Neural progenitor cell (in vitro differentiated cells): ENCODE measurements around the gene CELA3A. TPM values are rescaled to one million over a fixed set of nuclear protein-coding genes. Genes with fewer than 3 reads are reported as not detected.

Source experiments
- DNase-seq: peaks from one replicate; pipeline ENCODE4 v3.0.0-alpha.2; 2016; ENCODE audit warnings: low spot score
- H2AFZ ChIP-seq: fragments of 200-600 bp; sonication (generic); replicated peaks from 2 replicates; pipeline ENCODE4 v1.6.1; 2016; ENCODE audit warnings: antibody characterized with exemption
- H3F3A ChIP-seq: fragments of 200-600 bp; sonication (generic); 2 replicates; pipeline ENCODE4 v1.6.1; 2016; ENCODE audit warnings: antibody characterized with exemption, low read depth
- H3K27ac ChIP-seq: fragments of 200-600 bp; sonication (generic); 2 replicates; pipeline ENCODE4 v1.5.1; 2016; ENCODE audit warnings: mild to moderate bottlenecking
- H3K27me3 ChIP-seq: fragments of 200-600 bp; sonication (generic); 2 replicates; pipeline ENCODE4 v1.6.1; 2016; ENCODE audit warnings: mild to moderate bottlenecking, moderate library complexity
- H3K36me3 ChIP-seq: fragments of 200-600 bp; sonication (generic); 2 replicates; pipeline ENCODE4 v1.5.1; 2016
- H3K4me1 ChIP-seq: fragments of 200-600 bp; sonication (generic); 2 replicates; pipeline ENCODE4 v1.6.1; 2016; ENCODE audit warnings: mixed run types
- H3K4me2 ChIP-seq: fragments of 200-600 bp; sonication (generic); 2 replicates; pipeline ENCODE4 v1.6.1; 2016
- H3K4me3 ChIP-seq: fragments of 200-600 bp; sonication (generic); 2 replicates; pipeline ENCODE4 v1.5.1; 2016
- H3K79me2 ChIP-seq: fragments of 200-600 bp; sonication (generic); 2 replicates; pipeline ENCODE4 v1.6.1; 2016; ENCODE audit warnings: low read depth
- H3K9ac ChIP-seq: fragments of 200-600 bp; sonication (generic); 2 replicates; pipeline ENCODE4 v1.6.1; 2016
- H3K9me3 ChIP-seq: fragments of 200-600 bp; sonication (generic); 2 replicates; pipeline ENCODE4 v1.5.1; 2016; ENCODE audit warnings: low read depth
- H4K20me1 ChIP-seq: fragments of 200-600 bp; sonication (generic); 2 replicates; pipeline ENCODE4 v1.6.1; 2016; ENCODE audit warnings: low read depth
- H3K27ac Mint-ChIP-seq: 3 replicates; pipeline ENCODE4 v1.8.0; 2021; ENCODE audit warnings: mixed read lengths
- H3K27me3 Mint-ChIP-seq: 2 replicates; pipeline ENCODE4 v1.8.0; 2022; ENCODE audit warnings: low read depth, mild to moderate bottlenecking, inconsistent platforms, moderate library complexity, mixed read lengths; ENCODE audit not compliant: insufficient read depth
- H3K36me3 Mint-ChIP-seq: 3 replicates; pipeline ENCODE4 v1.8.0; 2021; ENCODE audit warnings: mixed read lengths
- H3K4me1 Mint-ChIP-seq: 3 replicates; pipeline ENCODE4 v1.8.0; 2021; ENCODE audit warnings: mixed read lengths
- H3K4me3 Mint-ChIP-seq: 3 replicates; pipeline ENCODE4 v1.8.0; 2021; ENCODE audit warnings: mild to moderate bottlenecking, moderate library complexity, mixed read lengths
- H3K9me3 Mint-ChIP-seq: 3 replicates; pipeline ENCODE4 v1.8.0; 2020; ENCODE audit warnings: mixed read lengths
- CTCF ChIP-seq: fragments of 200-600 bp; sonication (generic); IDR thresholded peaks from 2 replicates; pipeline ENCODE4 v1.5.1; 2017; ENCODE audit warnings: antibody characterized with exemption, mild to moderate bottlenecking
- EZH2 ChIP-seq: fragments of 200-600 bp; sonication (generic); IDR thresholded peaks from 2 replicates; pipeline ENCODE4 v1.6.1; 2017; ENCODE audit warnings: antibody characterized with exemption, mild to moderate bottlenecking, moderate library complexity
- EZH2phosphoT487 ChIP-seq: fragments of 200-600 bp; sonication (generic); IDR thresholded peaks from 2 replicates; pipeline ENCODE4 v1.6.1; 2017; ENCODE audit warnings: antibody characterized with exemption
- small RNA-seq: library from RNA; depleted of rRNA; stranded (forward); fragments of <200 nt; gene quantifications from one replicate; pipeline ENCODE3, GENCODE V24; 2015
- total RNA-seq: library from RNA; depleted of rRNA; stranded (reverse); fragments of >200 nt; gene quantifications from 2 replicates; pipeline ENCODE4 v1.2.3, GENCODE V29; 2015; ENCODE audit warnings: low replicate concordance

CELA3A gene
- total RNA-seq, 1 donor from 2014 or later: not detected

- TF ChIP-seq CTCF (no peak), EZH2phosphoT487 (no peak)
- Mint-ChIP-seq H3K9me3 (no peaks in the 10 kb centered on the region), H3K36me3 (peaks cover 15% of the 10 kb centered on the region), H3K4me1 (peaks cover 12% of the 10 kb centered on the region), H3K27ac (no peak overlapping the region), H3K4me3 (no peak overlapping the region), H3K27me3 (peaks cover 3% of the 10 kb centered on the region)
- H3F3A ChIP-seq: peaks cover 25% of the 10 kb centered on the region
- peaks cover 81% of the 10 kb centered on the region for H4K20me1 ChIP-seq
- no peaks in the 10 kb centered on the region for H3K4me1 ChIP-seq
- no peaks in the 10 kb centered on the region for H3K9me3 ChIP-seq
- no peak for DNase-seq
- H3K9ac ChIP-seq: no peak overlapping the region
- H3K4me2 ChIP-seq: no peak overlapping the region
- no peaks in the 10 kb centered on the region for H3K27me3 ChIP-seq
- peaks cover 86% of the 10 kb centered on the region for H3K79me2 ChIP-seq
- H2AFZ ChIP-seq: no peak overlapping the region
- no peak overlapping the region for H3K4me3 ChIP-seq
- no peaks in the 10 kb centered on the region for H3K36me3 ChIP-seq
- no peak overlapping the region for H3K27ac ChIP-seq
Measured at GRCh38 chr1:22056936-22057335, 55.5 kb downstream of the CELA3A start.

GRCh38 chr1:22057861-22058260, 56.4 kb downstream of the CELA3A start:
- Histone ChIP-seq H3K9ac (no peak overlapping the region), H3K27ac (no peak overlapping the region), H3K36me3 (no peaks in the 10 kb centered on the region), H3K9me3 (no peaks in the 10 kb centered on the region), H2AFZ (no peak overlapping the region), H3K4me3 (no peak overlapping the region), H3K27me3 (no peaks in the 10 kb centered on the region), H3K4me1 (no peaks in the 10 kb centered on the region), H3K79me2 (peaks cover 95% of the 10 kb centered on the region), H3K4me2 (no peak overlapping the region), H3F3A (peaks cover 21% of the 10 kb centered on the region), H4K20me1 (peaks cover 90% of the 10 kb centered on the region)
- DNase-seq: no peak
- TF ChIP-seq CTCF (no peak), EZH2 (no peak), EZH2phosphoT487 (no peak)
- peaks cover 18% of the 10 kb centered on the region for H3K36me3 Mint-ChIP-seq
- H3K4me1 Mint-ChIP-seq: peaks cover 14% of the 10 kb centered on the region
- no peak overlapping the region for H3K27ac Mint-ChIP-seq
- H3K9me3 Mint-ChIP-seq: no peaks in the 10 kb centered on the region
- H3K27me3 Mint-ChIP-seq: no peaks in the 10 kb centered on the region
- no peak overlapping the region for H3K4me3 Mint-ChIP-seq

Small RNA genes within 50 kb of the gene (small RNA-seq; reads per million reads assigned to genes)
- not detected for gene RN7SL186P
- gene RN7SL386P: not detected
- not detected for gene RNU6-1022P
- gene RNU6-776P: not detected

Other genes starting within 250 kb of the CELA3A start
- 34.5 and 50.3 TPM in 2 replicates for gene USP48, start 218.5 kb upstream of the CELA3A start, total RNA-seq
- 0.67 and 1.2 TPM in 2 replicates for gene LDLRAD2, start 189.4 kb upstream of the CELA3A start, total RNA-seq
- 6.9 and 23.6 TPM in 2 replicates for gene HSPG2, start 64.3 kb upstream of the CELA3A start, total RNA-seq
- gene CELA3B, start 24.6 kb upstream of the CELA3A start, total RNA-seq: not detected in 2 replicates
- 267 and 348 TPM in 2 replicates for gene CDC42, start 51.1 kb downstream of the CELA3A start, total RNA-seq
- gene WNT4, start 141.4 kb downstream of the CELA3A start, total RNA-seq: 0.03 TPM in 1 of 2 replicates, not detected in the other